ENCODE measurements around the gene COL8A1. TPM values are rescaled to one million over a fixed set of nuclear protein-coding genes. Genes with fewer than 3 reads are reported as not detected.

Gene COL8A1
- total RNA-seq, 1 donor from 2014 or later: 95.1 TPM

GRCh38 chr3:99772171-99772570 lies 133.8 kb downstream of the COL8A1 start:
- no peak for ATAC-seq

GRCh38 chr3:99772671-99773070 lies 134.3 kb downstream of the COL8A1 start:
- DNase-seq: no peak
- no peak for ATAC-seq
- no peak for TF ChIP-seq CTCF (IDR thresholded peaks at IDR 0.05)
- no peak overlapping the region for H3K4me3 ChIP-seq
- no peak overlapping the region for H3K27ac ChIP-seq
- no peaks in the 10 kb centered on the region for H3K4me1 ChIP-seq
- H3K9me3 ChIP-seq: no peaks in the 10 kb centered on the region
- no peaks in the 10 kb centered on the region for H3K36me3 ChIP-seq
- intact Hi-C loops (cut with DNase I): no loop called here
- no peaks in the 10 kb centered on the region for H3K27me3 ChIP-seq

More at GRCh38 chr3:99772171-99772570, 133.8 kb downstream of the COL8A1 start:
- TF ChIP-seq CTCF (IDR thresholded peaks at IDR 0.05): no peak
- H3K9me3 ChIP-seq: no peaks in the 10 kb centered on the region
- DNase-seq: no peak
- no peaks in the 10 kb centered on the region for H3K36me3 ChIP-seq
- H3K27me3 ChIP-seq: no peaks in the 10 kb centered on the region
- H3K4me3 ChIP-seq: no peak overlapping the region
- no peak overlapping the region for H3K27ac ChIP-seq
- no peaks in the 10 kb centered on the region for H3K4me1 ChIP-seq
- intact Hi-C loops (cut with DNase I): no loop called here

GRCh38 chr3:99774467-99774866 lies 136.1 kb downstream of the COL8A1 start:
- DNase-seq (no peak), ATAC-seq (no peak)
- Histone ChIP-seq H3K4me1 (no peaks in the 10 kb centered on the region), H3K9me3 (no peaks in the 10 kb centered on the region), H3K36me3 (no peaks in the 10 kb centered on the region), H3K4me3 (no peak overlapping the region), H3K27me3 (no peaks in the 10 kb centered on the region), H3K27ac (no peak overlapping the region)
- TF ChIP-seq CTCF (IDR thresholded peaks at IDR 0.05): no peak
- intact Hi-C loops (cut with DNase I): no loop called here

GRCh38 chr3:99776516-99777209 lies 138.3 kb downstream of the COL8A1 start:
- Histone ChIP-seq H3K9me3 (no peaks in the 10 kb centered on the region), H3K27me3 (no peaks in the 10 kb centered on the region), H3K4me1 (no peaks in the 10 kb centered on the region), H3K27ac (no peak overlapping the region), H3K4me3 (no peak overlapping the region), H3K36me3 (no peaks in the 10 kb centered on the region)
- ATAC-seq: no peak
- intact Hi-C loops (cut with DNase I): no loop called here
- no peak for DNase-seq
- TF ChIP-seq CTCF (IDR thresholded peaks at IDR 0.05): no peak

- H3K27me3 ChIP-seq: no peaks in the 10 kb centered on the region
- no peak for ATAC-seq
- intact Hi-C loops (cut with DNase I): no loop called here
- H3K4me1 ChIP-seq: no peaks in the 10 kb centered on the region
- no peaks in the 10 kb centered on the region for H3K36me3 ChIP-seq
- no peak overlapping the region for H3K27ac ChIP-seq
- no peak overlapping the region for H3K4me3 ChIP-seq
- TF ChIP-seq CTCF (IDR thresholded peaks at IDR 0.05): no peak
- no peak for DNase-seq
- no peaks in the 10 kb centered on the region for H3K9me3 ChIP-seq
Measured at GRCh38 chr3:99777210-99777549, 138.8 kb downstream of the COL8A1 start.

- no peaks in the 10 kb centered on the region for H3K36me3 ChIP-seq
- H3K4me1 ChIP-seq: no peaks in the 10 kb centered on the region
- no peak for TF ChIP-seq CTCF (IDR thresholded peaks at IDR 0.05)
- no peak for DNase-seq
- intact Hi-C loops (cut with DNase I): no loop called here
- no peak overlapping the region for H3K4me3 ChIP-seq
- no peak overlapping the region for H3K27ac ChIP-seq
- H3K27me3 ChIP-seq: no peaks in the 10 kb centered on the region
- no peak for ATAC-seq
- no peaks in the 10 kb centered on the region for H3K9me3 ChIP-seq
Measured at GRCh38 chr3:99777708-99778107, 139.3 kb downstream of the COL8A1 start.
